Retina (tissue), 1 donor: ENCODE results near the gene AKAP3.

Experiments
- DNase-seq: peaks from one replicate; pipeline ENCODE4 v3.0.0-alpha.2; 2016

The AKAP3 gene

DNA sequence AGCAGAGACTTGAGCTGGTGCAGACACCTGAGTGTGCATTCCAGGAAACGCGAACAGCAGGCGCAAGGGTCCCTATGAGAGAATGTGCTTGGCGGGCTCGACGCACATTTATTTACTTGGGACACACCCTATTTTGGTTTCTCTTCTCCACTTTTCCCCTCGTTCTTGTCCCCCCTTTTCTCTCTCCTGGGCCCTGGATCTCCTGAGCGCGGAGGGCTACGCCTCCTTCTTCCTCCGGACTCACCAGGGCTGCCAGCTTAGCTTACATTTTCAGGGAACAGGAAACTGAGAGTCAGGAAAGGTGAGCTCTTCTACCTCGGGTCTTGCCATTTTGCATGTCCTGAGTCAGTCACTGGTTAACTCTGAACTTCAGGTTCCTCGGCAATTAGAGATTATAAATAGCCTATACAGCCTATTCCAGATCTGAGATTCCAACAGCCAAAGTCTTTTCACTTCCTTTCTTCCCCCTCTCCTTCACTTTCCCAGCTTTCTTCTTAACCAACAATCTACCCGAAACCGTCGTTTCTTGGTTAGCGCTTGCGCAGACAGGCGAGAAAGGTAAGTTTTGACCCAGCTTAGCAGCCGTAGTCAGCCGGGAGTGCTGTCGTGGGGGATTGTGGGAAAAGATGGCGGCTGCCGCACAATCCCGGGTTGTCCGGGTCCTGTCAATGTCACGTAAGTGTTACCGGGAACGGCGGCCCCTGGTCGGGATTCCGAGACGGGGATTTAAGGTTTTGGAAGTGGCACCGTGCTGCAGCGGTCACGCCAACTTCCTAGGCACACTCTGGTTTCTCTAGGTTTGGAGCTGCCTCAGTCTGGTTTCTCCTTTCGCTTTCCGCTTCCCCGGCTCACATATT, at the start of gene AKAP3, which contains the start of gene NDUFA9:
Gene AKAP3, minus strand, starts transcription at position 551 of the 857 bp plus-strand sequence. CDS start 10,855 bp downstream, outside the sequence.
Gene NDUFA9, plus strand, starts transcription at position 614 of the 857 bp plus-strand sequence. Its CDS starts 13 bp downstream, at position 627.
- peak; percentile 93 for DNase-seq

DNA sequence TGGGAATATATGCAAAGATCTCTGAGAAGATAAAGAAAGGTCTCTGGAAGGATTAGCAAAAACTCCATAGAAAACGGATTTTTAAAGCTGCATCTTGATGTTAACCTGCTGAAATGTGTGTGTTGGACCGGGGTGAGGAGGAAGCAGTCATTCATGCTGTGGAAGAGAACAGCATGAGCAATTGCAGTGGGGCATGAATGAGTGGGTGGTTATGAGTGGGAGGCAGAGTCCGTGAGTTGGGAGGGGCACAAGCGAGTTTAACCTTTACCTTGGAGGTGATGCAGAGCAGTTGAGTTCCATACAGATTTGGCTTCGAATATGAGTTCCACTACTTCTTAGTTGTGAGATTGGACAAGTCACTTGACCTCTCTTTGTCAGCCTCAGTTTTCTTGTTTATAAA, 41.9 kb upstream of the AKAP3 start:
- DNase-seq = no peak

DNA sequence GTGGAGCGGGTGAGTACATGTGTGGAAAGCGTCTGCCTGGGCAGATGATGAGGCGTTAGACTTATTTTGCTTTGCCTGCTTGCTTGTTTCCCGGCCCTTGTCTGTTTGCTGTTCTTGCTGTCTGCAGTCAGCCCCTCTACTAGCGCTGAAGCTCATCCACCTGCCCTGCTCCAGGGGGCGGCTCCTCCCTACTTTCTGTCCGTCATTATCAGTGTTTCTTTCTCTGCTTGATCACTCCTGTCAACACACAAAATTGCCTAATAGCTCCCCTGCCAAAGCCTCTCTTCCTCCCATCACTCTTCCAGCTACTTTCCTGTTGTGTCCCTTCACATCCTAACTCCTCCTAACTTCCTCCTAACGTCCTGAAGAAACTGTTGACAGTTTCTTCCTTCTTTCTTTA, 36.5 kb upstream of the AKAP3 start:
- DNase-seq = no peak

DNA sequence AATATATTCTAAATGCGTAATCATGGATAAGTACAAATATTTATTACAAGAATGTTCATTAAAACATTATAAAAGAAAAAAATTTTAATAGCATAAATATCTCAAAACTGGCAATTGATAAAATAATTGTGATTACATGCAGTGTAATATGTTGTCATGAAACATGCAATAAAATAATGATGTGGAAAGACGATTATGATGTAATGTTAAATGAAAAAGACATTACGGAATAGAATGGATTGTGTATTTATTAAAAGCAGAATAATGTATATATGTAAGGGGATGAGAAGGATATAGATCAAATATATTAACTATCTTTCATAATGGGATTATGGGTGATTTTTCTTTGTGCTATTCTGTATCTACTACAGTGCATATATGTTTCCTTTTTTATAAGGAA, 32.9 kb upstream of the AKAP3 start:
- no peak for DNase-seq

DNA sequence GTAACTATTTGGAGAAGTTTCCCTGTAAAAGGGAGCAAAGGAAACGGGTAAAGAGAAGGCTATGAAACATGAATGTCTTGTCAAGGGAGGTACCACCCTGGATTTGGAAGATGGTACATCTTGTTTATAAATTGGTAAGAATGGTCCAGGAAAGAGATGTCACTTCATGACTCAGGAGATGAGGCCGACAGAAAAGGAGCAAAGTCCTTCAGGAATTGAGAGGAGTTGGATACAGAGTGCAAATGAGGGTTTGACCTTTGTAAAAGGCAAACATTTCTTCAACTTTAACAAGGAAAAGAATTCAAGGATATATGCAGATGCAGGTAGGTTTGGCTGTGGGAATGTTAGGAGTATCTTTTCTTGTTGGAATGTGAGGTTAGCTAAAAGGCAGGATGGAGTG, 30.9 kb upstream of the AKAP3 start:
- no peak for DNase-seq

DNA sequence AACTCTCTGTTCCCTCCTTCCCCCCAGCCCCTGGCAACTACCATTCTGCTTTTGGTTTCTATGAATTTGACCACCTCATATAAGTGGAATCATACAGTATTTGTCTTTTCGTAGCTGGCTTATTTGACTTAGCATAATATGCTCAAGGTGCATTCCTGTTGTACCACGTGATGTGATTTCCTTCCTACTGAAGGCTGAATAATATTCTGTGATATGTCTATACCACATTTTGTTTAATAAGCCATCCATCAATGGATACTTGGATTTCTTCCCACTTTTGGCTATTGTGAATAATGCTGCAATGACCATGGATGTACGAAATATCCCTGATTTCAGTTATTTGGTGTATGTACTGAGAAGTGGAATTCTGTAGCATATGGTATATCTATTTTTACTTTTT, 16.4 kb upstream of the AKAP3 start:
- no peak for DNase-seq

DNA sequence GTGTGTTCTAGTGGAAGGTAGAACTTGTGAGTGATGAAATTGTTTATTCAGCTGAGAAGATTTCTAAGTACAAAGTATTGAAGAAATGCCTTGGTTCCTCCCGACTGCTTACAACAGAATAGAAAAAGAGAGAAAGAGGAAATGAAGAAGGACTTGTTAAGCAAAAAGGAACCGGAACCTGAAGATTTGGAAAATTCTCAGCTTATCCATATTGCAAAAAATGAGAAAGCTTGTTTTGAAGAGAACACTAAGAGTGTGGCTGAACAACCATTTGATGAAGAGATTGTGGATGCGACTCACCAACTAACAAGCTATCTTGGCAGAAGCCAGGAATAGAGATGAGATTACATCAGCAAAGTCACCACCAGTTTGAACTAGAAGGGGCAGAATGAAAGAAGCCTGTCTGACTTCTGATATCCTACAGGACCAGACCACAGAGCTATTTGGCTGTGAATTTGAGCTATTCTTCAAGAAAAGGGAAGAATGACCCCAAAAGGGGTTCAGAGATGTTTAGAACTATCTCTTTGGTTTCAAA, 15.2 kb upstream of the AKAP3 start:
- no peak for DNase-seq

DNA sequence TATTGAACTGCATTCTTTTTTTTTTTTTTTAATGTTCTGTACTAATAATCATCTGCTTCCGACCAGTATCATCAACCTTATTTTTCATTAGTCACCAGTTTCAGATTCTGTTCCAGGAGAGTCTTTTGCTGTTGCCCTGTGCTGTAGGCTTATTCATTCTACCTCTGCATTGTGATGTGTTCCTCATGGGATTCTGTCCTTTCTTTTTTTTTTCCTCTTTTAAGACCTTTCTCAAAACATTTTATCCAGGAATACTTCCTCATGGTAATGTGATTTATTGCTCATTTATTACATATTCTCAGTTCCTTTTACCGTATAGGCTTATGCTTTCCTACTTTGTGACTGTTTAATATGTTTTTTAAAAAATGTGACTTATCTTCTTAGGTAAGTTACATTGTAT, 4.8 kb upstream of the AKAP3 start:
- DNase-seq = no peak

DNA sequence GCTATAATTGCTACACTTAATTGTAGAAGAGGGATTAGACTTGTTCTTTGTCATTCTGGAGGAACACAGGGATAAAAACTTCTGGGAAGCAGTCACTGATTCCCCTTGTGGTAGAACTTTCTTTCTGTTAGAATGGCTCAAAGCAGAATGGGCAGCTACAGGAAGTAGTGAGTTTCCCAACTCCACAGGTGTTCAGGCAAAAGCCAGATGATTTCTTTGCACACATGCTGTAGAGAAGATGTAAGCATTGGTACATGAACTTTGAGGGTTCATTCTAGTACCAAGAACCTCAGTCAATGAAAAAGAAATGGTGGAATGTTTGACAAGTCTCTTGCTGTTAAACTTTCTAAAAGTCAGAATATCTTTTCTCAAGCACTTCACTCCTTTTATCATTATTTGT, 4.4 kb upstream of the AKAP3 start:
- no peak for DNase-seq

DNA sequence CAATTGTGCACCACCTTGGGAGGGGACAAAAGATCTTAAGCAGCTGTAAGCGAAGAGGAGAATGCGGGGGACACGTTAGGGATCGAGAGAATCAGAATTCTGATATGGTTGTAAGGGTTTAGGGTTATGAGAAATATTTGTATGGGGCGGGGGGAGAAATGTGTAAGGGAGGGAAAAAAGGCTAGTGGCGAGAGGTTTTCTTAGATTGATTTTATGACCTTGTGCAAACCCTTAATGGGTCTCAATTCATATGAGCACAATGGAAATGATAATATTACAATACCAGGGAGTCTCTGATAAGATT, 459 bp upstream of the AKAP3 start:
- DNase-seq = no peak

DNA sequence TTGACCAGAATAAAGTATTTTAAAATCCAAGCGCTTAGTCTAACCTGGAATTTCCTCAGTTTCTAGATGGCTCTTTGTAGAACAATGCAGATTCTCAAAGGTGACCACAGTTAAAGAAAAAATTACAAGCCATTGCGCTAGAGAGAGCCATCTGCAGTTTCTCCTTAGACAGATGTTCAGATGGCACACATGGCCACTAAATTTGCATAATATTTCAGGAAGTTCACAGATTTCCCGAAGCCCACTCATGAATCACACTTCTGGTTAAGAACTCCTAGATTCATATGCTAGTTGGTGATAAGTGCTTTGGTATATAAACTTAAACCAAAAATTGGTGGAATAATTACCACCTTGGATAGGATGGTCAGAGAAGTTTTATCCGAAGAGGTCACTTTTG, 749 bp downstream of the AKAP3 start:
- no peak for DNase-seq

DNA sequence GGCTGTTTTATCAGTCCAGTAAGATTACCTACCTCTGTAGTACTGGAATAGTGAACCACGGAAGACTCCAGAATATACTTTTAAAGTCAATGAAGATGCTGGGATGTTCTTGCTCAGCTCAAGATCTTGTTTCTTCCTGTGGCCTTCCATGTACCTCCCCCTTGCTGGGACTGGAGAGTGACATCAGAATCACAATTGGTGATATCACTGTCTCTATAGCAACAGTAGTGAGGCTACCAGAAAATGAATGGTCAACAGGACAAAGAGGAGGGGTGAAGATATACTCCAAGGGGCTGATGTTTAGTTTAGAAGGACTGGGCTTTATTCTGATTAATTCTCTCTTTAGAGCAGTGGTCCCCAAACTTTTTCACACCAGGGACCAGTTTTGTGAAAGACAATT, 3.8 kb downstream of the AKAP3 start:
- no peak for DNase-seq

DNA sequence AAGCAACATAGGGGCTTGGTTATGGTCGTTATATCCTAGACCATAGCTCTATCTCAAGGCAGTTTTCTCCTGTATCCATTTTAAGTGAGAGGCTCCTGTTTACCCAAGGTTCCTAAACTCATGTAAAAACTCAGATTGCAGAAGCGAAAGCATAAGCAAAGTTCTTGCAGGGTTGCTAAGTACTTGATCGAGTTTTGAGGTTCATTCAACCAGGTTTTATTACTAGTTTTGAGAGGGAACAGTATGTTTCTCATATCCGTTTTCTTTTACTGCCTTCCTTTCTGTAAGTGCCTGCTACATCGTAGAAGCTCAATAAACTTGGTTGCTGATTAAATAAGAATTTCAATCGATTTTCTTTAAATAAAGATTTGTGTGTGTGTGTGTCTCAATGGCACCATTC, 5.1 kb downstream of the AKAP3 start:
- DNase-seq = no peak

DNA sequence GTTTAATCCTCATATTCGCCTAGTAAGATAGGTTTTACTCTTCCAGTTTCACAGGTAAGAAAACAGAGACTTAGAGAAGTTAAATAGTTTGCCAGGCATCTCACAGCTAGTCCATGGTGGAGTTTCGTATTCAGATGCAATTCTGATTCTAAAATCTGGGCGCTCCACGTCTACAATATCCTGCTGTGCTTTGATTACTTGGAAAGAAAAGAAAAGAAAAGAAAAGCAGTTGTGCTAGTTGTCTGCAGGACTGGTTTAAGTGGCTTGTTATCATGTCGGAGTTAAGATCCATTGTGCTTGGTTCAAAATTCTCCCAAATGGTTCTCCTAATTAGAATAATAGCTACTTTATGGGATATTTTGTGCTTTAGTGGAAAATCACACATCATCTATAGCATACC, 18.6 kb downstream of the AKAP3 start:
- DNase-seq = no peak

DNA sequence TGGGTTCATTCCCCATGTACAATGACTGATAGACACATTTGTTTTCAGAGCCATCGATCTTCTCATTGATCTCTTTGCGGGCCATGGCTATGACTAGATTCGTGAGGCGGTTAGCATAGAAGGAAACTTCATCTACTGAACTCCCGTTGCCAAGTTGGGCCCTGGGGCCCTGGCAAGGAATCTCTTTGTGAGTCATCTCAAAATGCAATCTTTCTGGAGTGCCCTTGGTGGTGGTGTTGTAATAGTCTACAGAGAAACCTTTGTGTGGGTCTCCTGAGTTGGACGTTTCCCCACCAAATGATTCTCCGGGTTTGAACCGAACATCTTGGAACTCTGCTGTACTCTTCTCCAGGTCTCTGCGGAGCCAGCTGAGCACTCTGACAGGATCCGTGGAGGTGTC, 20.4 kb downstream of the AKAP3 start:
- DNase-seq = no peak

DNA sequence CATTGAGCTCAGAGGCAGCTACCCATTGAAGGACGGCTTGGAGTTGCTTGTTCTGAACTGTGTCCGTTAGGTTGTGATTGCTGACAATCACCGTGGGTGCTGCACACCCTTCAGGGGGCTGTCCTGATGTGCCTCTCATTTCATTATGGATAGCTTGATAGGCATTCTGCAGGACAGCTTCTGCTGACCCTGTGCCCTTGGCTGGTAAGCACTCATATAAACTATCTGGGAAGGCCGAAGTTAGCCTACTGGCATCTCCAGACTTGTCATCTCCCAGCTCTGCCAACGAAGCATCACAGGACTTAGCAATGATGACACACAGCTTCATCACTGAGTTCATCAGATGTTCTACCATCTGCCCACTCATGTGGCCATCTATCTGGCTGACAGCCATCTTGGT, 22.3 kb downstream of the AKAP3 start:
- no peak for DNase-seq

DNA sequence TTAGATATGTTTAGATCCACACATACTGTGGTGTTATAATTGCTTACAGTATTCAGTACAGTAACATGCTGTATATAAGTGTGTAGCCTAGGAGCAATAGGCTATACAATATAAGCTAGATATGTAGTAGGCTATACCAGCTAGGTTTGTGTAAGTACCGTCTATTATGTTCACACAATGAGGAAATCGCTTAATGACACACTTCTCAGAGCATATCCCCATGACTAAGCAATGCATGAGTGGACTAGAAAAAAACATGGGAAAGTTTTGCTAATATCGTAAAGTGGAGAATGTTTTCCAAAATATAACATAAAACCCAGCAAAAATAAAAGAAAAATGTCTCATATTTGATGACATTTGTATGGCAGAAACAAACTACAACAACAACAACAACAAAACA, 27.3 kb downstream of the AKAP3 start:
- DNase-seq = no peak

DNA sequence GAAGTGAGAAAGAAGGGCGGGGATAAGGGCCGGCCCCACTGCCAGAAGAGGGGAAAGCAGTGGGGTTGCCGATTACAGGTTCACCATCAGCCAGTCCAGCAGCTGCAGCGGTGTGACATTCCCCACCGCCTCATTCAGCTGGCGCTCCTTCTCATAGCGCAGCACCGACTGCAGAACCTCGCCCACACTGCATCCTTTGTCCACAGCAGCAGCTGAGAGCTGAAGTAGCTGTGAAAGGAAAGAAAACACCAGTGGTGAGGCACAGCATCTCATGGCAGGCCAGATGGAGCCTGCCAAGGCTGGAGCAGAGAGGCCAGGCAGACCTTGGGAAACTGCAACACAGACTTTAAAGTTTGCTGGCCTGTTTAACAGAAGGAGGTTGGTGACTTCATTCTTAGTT, 33.2 kb downstream of the AKAP3 start:
- DNase-seq = no peak

DNA sequence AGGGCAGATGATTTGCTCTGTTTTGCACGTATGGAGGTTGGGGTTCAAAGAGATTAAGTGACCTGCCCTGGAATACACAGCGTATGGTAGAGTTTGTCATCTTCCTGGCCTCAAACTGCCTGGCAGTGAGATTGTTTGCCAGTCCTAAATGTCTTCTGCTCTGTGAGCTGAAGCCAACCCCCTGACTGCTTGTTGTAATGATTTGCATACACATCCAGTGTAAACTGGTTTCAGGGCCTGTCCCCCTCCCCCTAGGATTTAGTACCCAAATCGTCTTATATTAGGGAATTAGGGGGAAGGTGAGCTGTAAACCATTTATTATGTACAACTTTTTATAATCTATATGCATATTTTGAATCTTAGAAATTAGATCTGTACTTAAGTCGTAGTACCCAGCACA, 38.4 kb downstream of the AKAP3 start:
- DNase-seq = no peak

DNA sequence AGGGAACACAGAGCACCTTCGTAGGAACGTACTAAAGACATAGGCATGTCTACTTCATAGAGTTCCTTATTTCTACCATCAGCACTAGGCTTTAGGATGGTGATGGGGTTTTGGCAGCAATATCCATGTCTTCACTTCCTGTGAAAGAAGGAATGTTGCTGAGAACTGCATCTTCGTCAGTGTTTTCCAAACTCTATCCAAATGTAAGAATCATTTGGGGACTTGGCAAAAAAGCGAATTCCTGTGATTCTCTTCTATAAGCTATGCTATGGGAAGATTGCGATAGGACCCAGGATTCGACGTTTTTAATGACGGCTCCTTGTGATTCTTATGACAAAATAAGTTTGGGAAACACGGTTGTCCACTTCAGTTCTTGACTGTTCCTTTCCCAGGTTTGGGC, 39.8 kb downstream of the AKAP3 start:
- DNase-seq = no peak

DNA sequence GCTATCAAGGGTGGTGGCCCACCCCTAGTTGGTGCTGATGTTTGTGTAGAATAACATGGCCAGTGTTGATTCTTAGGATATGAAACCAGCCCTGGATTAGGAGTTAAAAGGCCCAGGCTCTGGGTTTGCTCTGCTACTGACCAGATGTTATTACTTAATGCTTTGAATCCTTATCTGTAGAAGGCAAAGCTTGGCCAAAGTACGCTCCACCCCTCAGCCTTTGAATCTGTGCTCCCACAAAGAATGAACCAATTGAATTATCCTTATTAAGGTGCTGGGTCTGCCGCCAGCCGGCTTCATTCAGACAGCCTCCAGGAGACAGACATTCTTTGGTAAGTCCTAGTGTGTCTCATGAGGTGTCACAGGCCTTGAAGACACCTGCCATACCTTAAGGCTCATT, 41.8 kb downstream of the AKAP3 start:
- no peak for DNase-seq

DNA sequence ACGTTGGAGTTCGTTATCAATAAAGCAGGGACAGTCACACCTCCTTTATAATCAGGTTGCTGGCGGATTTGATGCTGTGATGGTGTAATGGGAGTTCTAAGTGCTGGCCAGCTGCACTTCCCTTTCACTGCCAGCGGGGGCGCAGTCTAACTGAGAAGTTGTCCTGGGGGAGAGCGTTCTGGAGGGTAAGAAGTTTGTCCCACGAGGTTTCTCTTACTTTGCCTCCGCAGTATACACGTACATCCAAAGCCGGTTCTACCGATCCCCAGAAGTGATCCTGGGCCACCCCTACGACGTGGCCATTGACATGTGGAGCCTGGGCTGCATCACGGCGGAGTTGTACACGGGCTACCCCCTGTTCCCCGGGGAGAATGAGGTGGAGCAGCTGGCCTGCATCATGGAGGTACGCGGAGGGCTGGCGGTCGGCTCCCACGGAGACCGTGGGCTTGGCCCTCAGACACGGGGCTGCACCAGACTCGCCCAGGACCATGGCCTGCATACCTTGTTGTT, 44.1 kb downstream of the AKAP3 start:
- DNase-seq = peak; percentile 92

DNA sequence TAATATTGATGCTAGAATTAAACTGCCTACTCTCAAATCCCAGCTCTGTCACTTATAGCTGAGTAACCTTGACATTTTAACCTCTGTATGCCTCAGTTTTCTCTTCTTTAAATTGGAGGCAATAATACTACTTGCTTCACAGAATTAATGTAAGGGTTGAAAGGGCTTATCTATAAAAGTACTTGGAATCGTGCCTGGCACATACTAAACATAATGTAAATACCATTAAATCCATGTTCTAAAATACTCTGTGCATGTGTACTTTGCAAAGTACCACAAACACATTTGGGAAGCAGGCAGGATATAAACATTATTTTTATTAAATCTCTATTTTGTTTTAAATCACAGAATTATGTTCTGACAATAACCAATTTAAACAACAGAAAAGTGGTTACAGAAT, 44.9 kb downstream of the AKAP3 start:
- no peak for DNase-seq

DNA sequence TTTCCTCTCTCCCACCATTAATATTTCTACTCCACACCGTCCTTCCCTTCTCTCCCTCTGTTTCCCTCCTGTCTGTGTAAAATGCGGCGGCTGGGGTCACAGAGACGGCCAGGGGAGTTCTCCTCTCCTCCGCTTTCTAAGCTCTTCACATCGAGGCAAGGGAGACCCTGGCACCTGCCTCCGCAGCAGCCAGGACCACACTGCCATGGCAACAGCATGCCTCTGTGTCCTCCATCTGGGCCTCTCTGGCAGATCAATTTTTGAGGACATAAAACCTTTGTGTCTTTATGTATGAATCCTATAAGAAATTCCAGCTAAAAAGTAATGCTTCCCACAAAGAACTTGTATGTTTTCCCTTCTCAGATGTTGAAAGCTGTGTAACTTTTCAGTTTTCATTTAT, 45.4 kb downstream of the AKAP3 start:
- peak; percentile 8 for DNase-seq

DNA sequence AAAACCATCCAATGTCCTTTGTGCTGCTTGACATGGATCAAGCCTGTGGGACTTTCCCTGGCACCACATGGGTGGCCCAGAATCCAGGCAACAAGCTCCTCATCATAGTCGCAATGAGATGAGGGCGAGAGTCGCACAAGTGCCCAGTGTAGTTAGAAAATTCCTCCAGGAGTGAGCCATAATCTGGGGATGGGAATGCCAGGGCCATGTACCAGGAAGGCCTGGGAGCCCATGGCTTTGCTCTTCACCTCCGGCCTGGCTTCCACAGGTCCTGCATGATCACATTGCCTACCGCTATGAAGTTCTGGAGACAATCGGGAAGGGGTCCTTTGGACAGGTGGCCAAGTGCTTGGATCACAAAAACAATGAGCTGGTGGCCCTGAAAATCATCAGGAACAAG, 53.0 kb downstream of the AKAP3 start:
- no peak for DNase-seq
